ENCODE data around the gene PNKP.

- TF ChIP-seq, protein P1, sequence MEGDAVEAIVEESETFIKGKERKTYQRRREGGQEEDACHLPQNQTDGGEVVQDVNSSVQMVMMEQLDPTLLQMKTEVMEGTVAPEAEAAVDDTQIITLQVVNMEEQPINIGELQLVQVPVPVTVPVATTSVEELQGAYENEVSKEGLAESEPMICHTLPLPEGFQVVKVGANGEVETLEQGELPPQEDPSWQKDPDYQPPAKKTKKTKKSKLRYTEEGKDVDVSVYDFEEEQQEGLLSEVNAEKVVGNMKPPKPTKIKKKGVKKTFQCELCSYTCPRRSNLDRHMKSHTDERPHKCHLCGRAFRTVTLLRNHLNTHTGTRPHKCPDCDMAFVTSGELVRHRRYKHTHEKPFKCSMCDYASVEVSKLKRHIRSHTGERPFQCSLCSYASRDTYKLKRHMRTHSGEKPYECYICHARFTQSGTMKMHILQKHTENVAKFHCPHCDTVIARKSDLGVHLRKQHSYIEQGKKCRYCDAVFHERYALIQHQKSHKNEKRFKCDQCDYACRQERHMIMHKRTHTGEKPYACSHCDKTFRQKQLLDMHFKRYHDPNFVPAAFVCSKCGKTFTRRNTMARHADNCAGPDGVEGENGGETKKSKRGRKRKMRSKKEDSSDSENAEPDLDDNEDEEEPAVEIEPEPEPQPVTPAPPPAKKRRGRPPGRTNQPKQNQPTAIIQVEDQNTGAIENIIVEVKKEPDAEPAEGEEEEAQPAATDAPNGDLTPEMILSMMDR (IDR thresholded peaks at IDR 0.05), result no peak
- TF ChIP-seq POLR2AphosphoS5 (IDR thresholded peaks at IDR 0.05; ENCODE audit: insufficient read depth in 1 of 2, low read depth in 1 of 2), result no peak
These were observed 2.5 kb downstream of the PNKP start for GRCh38 chr19:49864890-49865289.
